Lower leg skin (tissue), 3 donors: Measurements from ENCODE around the gene BNIP5.

Experiments
- POLR2A ChIP-seq, 2 donors: fragments of 450-650 bp; IDR thresholded peaks; one replicate each; pipeline ENCODE4 v1.6.1; 2016 to 2017; ENCODE audit warnings: antibody characterized with exemption in 2 of 2, mild to moderate bottlenecking in 1 of 2, moderate library complexity in 1 of 2
- TF ChIP-seq, protein P1 (sequence below), 3 donors: fragments of 450-650 bp; IDR thresholded peaks; one replicate each; pipeline ENCODE4 v1.5.1; 2016; ENCODE audit warnings: antibody characterized with exemption in 3 of 3, mild to moderate bottlenecking in 3 of 3, moderate library complexity in 2 of 3

DNA sequence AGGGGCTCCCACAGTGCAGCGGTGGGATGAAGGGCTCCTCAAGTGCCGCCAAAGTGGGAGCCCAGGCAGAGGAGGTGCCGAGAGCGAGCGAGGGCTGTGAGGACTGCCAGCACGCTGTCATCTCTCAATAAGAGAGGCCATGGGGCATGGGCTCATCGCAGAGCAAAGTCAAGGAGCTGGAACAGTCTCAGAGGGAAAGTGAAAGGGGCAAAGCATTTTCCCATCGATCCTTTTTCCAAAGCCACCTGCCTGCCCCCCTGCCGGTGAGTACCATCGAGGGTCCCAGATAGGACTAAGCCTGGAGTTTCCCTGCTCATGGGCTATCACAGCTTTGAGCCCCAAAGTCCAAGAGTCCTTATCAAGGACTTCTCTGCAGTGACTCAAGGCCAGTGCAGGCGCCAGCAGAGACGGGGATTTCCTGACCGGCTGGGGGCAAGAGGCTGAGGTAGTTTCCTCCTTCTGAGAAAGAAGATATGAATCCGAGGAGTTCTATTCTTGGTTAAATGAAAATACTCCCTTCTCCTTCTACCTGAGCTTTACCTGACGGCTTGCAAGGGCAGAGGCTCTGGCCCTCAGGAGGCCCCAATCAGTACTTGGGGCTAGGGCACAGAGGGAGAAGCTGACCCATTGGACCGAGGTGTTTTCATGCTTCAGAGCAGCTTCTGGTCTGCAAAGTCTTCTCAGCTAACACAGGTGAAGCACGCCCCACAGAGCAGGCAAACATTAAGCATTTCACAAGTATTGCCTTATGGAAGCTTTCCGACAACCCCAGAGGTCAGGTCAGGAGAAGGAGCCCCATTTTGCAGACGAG, 28.2 kb upstream of the BNIP5 start:
- TF ChIP-seq, protein P1, sequence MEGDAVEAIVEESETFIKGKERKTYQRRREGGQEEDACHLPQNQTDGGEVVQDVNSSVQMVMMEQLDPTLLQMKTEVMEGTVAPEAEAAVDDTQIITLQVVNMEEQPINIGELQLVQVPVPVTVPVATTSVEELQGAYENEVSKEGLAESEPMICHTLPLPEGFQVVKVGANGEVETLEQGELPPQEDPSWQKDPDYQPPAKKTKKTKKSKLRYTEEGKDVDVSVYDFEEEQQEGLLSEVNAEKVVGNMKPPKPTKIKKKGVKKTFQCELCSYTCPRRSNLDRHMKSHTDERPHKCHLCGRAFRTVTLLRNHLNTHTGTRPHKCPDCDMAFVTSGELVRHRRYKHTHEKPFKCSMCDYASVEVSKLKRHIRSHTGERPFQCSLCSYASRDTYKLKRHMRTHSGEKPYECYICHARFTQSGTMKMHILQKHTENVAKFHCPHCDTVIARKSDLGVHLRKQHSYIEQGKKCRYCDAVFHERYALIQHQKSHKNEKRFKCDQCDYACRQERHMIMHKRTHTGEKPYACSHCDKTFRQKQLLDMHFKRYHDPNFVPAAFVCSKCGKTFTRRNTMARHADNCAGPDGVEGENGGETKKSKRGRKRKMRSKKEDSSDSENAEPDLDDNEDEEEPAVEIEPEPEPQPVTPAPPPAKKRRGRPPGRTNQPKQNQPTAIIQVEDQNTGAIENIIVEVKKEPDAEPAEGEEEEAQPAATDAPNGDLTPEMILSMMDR (IDR thresholded peaks at IDR 0.05), result no peak
- TF ChIP-seq POLR2A (IDR thresholded peaks at IDR 0.05), result no peak
